GM23338 (cell line): ENCODE results near the gene KDM4C. TPM values are rescaled to one million over a fixed set of nuclear protein-coding genes. Genes with fewer than 3 reads are reported as not detected.

Source experiments
- ATAC-seq: fragments of 200-7000 bp; cut with Tn5 transposase; 3 replicates; pipeline ENCODE4 v1.9.1; 2020
- DNase-seq: peaks from one replicate; pipeline ENCODE4 v3.0.0-alpha.2; 2015; ENCODE audit warnings: low spot score
- H2AFZ ChIP-seq: fragments of 200-600 bp; sonication (generic); 2 replicates; pipeline ENCODE4 v1.8.0; 2016; ENCODE audit warnings: antibody characterized with exemption, mild to moderate bottlenecking, moderate library complexity
- H3F3A ChIP-seq: fragments of 200-600 bp; sonication (generic); replicated peaks from 2 replicates; pipeline ENCODE4 v1.8.0; 2017; ENCODE audit warnings: antibody characterized with exemption, mixed run types, low read depth
- H3K27ac ChIP-seq: fragments of 200-600 bp; sonication (generic); 2 replicates; pipeline ENCODE4 v1.6.1; 2016; ENCODE audit warnings: low read depth
- H3K27me3 ChIP-seq: fragments of 200-600 bp; sonication (generic); 2 replicates; pipeline ENCODE4 v1.8.0; 2016; ENCODE audit warnings: mild to moderate bottlenecking, mixed run types, moderate library complexity; ENCODE audit not compliant: insufficient read depth
- H3K36me3 ChIP-seq: fragments of 200-600 bp; sonication (generic); 2 replicates; pipeline ENCODE4 v1.8.0; 2016; ENCODE audit warnings: mild to moderate bottlenecking; ENCODE audit not compliant: insufficient read depth
- H3K4me1 ChIP-seq: fragments of 200-600 bp; sonication (generic); 2 replicates; pipeline ENCODE4 v1.8.0; 2016; ENCODE audit warnings: mild to moderate bottlenecking, moderate library complexity; ENCODE audit not compliant: insufficient read depth
- H3K4me2 ChIP-seq: fragments of 200-600 bp; sonication (generic); 2 replicates; pipeline ENCODE4 v1.7.1; 2017; ENCODE audit warnings: mixed run types
- H3K4me3 ChIP-seq: fragments of 200-600 bp; sonication (generic); 2 replicates; pipeline ENCODE4 v1.6.1; 2016; ENCODE audit warnings: mixed run types
- H3K79me2 ChIP-seq: fragments of 200-600 bp; sonication (generic); replicated peaks from 2 replicates; pipeline ENCODE4 v1.8.0; 2017; ENCODE audit warnings: mild to moderate bottlenecking; ENCODE audit not compliant: insufficient read depth
- H3K9me2 ChIP-seq: fragments of 200-600 bp; sonication (generic); 2 replicates; pipeline ENCODE4 v1.8.0; 2017; ENCODE audit not compliant: insufficient read depth
- H4K20me1 ChIP-seq: fragments of 200-600 bp; sonication (generic); replicated peaks from 2 replicates; pipeline ENCODE4 v1.8.0; 2017; ENCODE audit warnings: mild to moderate bottlenecking; ENCODE audit not compliant: insufficient read depth
- H3K27ac Mint-ChIP-seq: 2 replicates; pipeline ENCODE4 v1.8.0; 2020; ENCODE audit warnings: inconsistent platforms, mild to moderate bottlenecking, moderate library complexity, mixed read lengths
- H3K27me3 Mint-ChIP-seq: 3 replicates; pipeline ENCODE4 v1.8.0; 2022; ENCODE audit warnings: low read depth, mild to moderate bottlenecking, moderate library complexity, mixed read lengths, inconsistent platforms; ENCODE audit not compliant: insufficient read depth, poor library complexity
- H3K36me3 Mint-ChIP-seq: 3 replicates; pipeline ENCODE4 v1.8.0; 2021; ENCODE audit warnings: low read depth, mild to moderate bottlenecking, inconsistent platforms, moderate library complexity, mixed read lengths
- H3K4me1 Mint-ChIP-seq: 3 replicates; pipeline ENCODE4 v1.8.0; 2020; ENCODE audit warnings: mild to moderate bottlenecking, inconsistent platforms, mixed read lengths
- H3K4me3 Mint-ChIP-seq: 3 replicates; pipeline ENCODE4 v1.8.0; 2021; ENCODE audit warnings: moderate library complexity, mild to moderate bottlenecking, inconsistent platforms, mixed read lengths
- H3K9me3 Mint-ChIP-seq: 3 replicates; pipeline ENCODE4 v1.8.0; 2020; ENCODE audit warnings: moderate library complexity, mild to moderate bottlenecking, inconsistent platforms, mixed read lengths
- CREB1 ChIP-seq: fragments of 250-450 bp; sonication (Bioruptor Pico); IDR thresholded peaks from 2 replicates; pipeline ENCODE4 v1.5.0; 2020; ENCODE audit warnings: low read depth, mild to moderate bottlenecking, moderate library complexity
- EZH2 ChIP-seq: fragments of 200-600 bp; sonication (generic); IDR thresholded peaks from one replicate; pipeline ENCODE4 v1.8.0; 2017; ENCODE audit warnings: antibody characterized with exemption, mild to moderate bottlenecking, low read depth; ENCODE audit not compliant: unreplicated experiment
- EZH2phosphoT487 ChIP-seq: fragments of 200-600 bp; sonication (generic); IDR thresholded peaks from one replicate; pipeline ENCODE4 v1.8.1; 2018; ENCODE audit warnings: antibody characterized with exemption; ENCODE audit not compliant: unreplicated experiment
- JUNB ChIP-seq: IDR thresholded peaks from one replicate; pipeline ENCODE4 v1.6.1; 2016; ENCODE audit warnings: antibody characterized with exemption; ENCODE audit not compliant: unreplicated experiment
- NANOG ChIP-seq: IDR thresholded peaks from 2 replicates; pipeline ENCODE4 v1.6.1; 2016; ENCODE audit warnings: antibody characterized with exemption, borderline replicate concordance
- POLR2AphosphoS5 ChIP-seq: IDR thresholded peaks from 2 replicates; pipeline ENCODE4 v1.6.1; 2016; ENCODE audit warnings: antibody characterized with exemption, low read depth
- STAT1 ChIP-seq: IDR thresholded peaks from one replicate; pipeline ENCODE4 v1.6.1; 2016; ENCODE audit warnings: antibody characterized with exemption; ENCODE audit not compliant: unreplicated experiment
- ZNF114 ChIP-seq: fragments of 250-450 bp; sonication (Bioruptor Pico); IDR thresholded peaks from 2 replicates; pipeline ENCODE4 v1.5.0; 2020; ENCODE audit warnings: mild to moderate bottlenecking, moderate library complexity
- ZNF331 ChIP-seq: fragments of 250-450 bp; sonication (Bioruptor Pico); IDR thresholded peaks from 2 replicates; pipeline ENCODE4 v1.5.0; 2020; ENCODE audit warnings: low read depth, mild to moderate bottlenecking, moderate library complexity
- polyA plus RNA-seq: library from polyadenylated mRNA; unstranded; fragments of >200 nt; fragmentation: Nextera tagmentation; extraction: Ambion mirVana; gene quantifications from 2 replicates; pipeline ENCODE4 v1.2.1, GENCODE V29; 2016
- total RNA-seq: library from RNA; depleted of rRNA; stranded (reverse); fragments of >200 nt; shearing (Covaris generic); gene quantifications from 2 replicates; pipeline ENCODE4 v1.2.3, GENCODE V29; 2014
- TF ChIP-seq, protein P1 (sequence below): IDR thresholded peaks from 2 replicates; pipeline ENCODE4 v1.6.1; 2016; ENCODE audit warnings: antibody characterized with exemption
- TF ChIP-seq, protein P2 (sequence below): IDR thresholded peaks from one replicate; pipeline ENCODE4 v1.6.1; 2018; ENCODE audit warnings: antibody characterized with exemption; ENCODE audit not compliant: unreplicated experiment
- TF ChIP-seq, protein P3 (sequence below), 2 experiments: fragments of 200-600 bp in 1 of 2; sonication (generic) in 1 of 2; conservative IDR thresholded peaks; 2 replicates each; pipeline versions ENCODE4 v1.5.1 to v1.6.1; 2016 to 2017; ENCODE audit warnings: antibody characterized with exemption in 2 of 2, low read depth in 2 of 2, mild to moderate bottlenecking in 2 of 2, moderate library complexity in 1 of 2
- TF ChIP-seq, protein P4 (sequence below): fragments of 250-450 bp; sonication (Bioruptor Pico); IDR thresholded peaks from 2 replicates; pipeline ENCODE4 v1.5.0; 2020; ENCODE audit warnings: mild to moderate bottlenecking, moderate library complexity

The KDM4C gene
- total and polyA plus RNA-seq, 2 experiments from 2014 or later = 12.0 to 43.8 TPM

DNA sequence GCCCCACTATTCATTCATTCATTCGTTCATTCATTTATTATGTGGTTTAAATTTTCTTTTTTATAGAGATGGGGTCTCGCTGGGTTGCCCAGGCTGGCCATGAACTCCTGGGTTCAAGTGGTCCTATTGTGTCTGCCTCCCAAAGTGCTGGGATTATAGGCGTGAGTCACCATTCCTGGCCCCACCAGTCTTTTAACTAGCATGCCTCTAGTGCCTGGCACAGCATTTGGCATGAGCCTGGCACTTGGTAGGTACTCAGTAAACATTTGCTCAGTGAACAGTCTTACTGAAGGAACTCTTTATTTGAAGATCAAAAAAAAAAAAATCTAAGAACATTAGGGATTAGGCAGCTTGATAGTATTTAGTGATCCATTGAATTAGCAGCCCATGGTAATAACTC lies 98.1 kb downstream of the KDM4C start:
- Histone ChIP-seq H3K27me3 (no peaks in the 10 kb centered on the region), H3F3A (no peaks in the 10 kb centered on the region), H3K4me1 (no peaks in the 10 kb centered on the region), H3K4me3 (no peak overlapping the region), H3K27ac (no peak overlapping the region), H3K36me3 (no peaks in the 10 kb centered on the region), H3K79me2 (peaks cover 7% of the 10 kb centered on the region; the same call in 1 of the 2 replicates), H3K9me2 (no peaks in the 10 kb centered on the region), H3K4me2 (no peak overlapping the region), H2AFZ (no peak overlapping the region), H4K20me1 (no peaks in the 10 kb centered on the region; the same call in 1 of the 2 replicates)
- Mint-ChIP-seq H3K4me1 (no peaks in the 10 kb centered on the region), H3K27me3 (peaks cover 2% of the 10 kb centered on the region), H3K36me3 (peaks cover 4% of the 10 kb centered on the region; the same call in 1 of the 3 replicates), H3K27ac (no peak overlapping the region), H3K9me3 (no peaks in the 10 kb centered on the region), H3K4me3 (no peak overlapping the region)
- no peak for DNase-seq
- no peak for ATAC-seq
- TF ChIP-seq EZH2 = no peak
- TF ChIP-seq ZNF114 (CRISPR knock-in tag) = no peak
- TF ChIP-seq, protein P1, sequence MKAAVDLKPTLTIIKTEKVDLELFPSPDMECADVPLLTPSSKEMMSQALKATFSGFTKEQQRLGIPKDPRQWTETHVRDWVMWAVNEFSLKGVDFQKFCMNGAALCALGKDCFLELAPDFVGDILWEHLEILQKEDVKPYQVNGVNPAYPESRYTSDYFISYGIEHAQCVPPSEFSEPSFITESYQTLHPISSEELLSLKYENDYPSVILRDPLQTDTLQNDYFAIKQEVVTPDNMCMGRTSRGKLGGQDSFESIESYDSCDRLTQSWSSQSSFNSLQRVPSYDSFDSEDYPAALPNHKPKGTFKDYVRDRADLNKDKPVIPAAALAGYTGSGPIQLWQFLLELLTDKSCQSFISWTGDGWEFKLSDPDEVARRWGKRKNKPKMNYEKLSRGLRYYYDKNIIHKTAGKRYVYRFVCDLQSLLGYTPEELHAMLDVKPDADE = no peak
- no peak for TF ChIP-seq CREB1 (CRISPR knock-in tag)
- no peak for TF ChIP-seq POLR2AphosphoS5
- no peak for TF ChIP-seq NANOG
- TF ChIP-seq ZNF331 (CRISPR knock-in tag) = no peak
- TF ChIP-seq, protein P2, sequence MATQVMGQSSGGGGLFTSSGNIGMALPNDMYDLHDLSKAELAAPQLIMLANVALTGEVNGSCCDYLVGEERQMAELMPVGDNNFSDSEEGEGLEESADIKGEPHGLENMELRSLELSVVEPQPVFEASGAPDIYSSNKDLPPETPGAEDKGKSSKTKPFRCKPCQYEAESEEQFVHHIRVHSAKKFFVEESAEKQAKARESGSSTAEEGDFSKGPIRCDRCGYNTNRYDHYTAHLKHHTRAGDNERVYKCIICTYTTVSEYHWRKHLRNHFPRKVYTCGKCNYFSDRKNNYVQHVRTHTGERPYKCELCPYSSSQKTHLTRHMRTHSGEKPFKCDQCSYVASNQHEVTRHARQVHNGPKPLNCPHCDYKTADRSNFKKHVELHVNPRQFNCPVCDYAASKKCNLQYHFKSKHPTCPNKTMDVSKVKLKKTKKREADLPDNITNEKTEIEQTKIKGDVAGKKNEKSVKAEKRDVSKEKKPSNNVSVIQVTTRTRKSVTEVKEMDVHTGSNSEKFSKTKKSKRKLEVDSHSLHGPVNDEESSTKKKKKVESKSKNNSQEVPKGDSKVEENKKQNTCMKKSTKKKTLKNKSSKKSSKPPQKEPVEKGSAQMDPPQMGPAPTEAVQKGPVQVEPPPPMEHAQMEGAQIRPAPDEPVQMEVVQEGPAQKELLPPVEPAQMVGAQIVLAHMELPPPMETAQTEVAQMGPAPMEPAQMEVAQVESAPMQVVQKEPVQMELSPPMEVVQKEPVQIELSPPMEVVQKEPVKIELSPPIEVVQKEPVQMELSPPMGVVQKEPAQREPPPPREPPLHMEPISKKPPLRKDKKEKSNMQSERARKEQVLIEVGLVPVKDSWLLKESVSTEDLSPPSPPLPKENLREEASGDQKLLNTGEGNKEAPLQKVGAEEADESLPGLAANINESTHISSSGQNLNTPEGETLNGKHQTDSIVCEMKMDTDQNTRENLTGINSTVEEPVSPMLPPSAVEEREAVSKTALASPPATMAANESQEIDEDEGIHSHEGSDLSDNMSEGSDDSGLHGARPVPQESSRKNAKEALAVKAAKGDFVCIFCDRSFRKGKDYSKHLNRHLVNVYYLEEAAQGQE = no peak
- TF ChIP-seq STAT1 = no peak
- TF ChIP-seq, protein P3, sequence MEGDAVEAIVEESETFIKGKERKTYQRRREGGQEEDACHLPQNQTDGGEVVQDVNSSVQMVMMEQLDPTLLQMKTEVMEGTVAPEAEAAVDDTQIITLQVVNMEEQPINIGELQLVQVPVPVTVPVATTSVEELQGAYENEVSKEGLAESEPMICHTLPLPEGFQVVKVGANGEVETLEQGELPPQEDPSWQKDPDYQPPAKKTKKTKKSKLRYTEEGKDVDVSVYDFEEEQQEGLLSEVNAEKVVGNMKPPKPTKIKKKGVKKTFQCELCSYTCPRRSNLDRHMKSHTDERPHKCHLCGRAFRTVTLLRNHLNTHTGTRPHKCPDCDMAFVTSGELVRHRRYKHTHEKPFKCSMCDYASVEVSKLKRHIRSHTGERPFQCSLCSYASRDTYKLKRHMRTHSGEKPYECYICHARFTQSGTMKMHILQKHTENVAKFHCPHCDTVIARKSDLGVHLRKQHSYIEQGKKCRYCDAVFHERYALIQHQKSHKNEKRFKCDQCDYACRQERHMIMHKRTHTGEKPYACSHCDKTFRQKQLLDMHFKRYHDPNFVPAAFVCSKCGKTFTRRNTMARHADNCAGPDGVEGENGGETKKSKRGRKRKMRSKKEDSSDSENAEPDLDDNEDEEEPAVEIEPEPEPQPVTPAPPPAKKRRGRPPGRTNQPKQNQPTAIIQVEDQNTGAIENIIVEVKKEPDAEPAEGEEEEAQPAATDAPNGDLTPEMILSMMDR (conservative IDR thresholded peaks at IDR 0.05; ENCODE audit: low read depth in 2 of 2) = no peak
- no peak for TF ChIP-seq JUNB
- TF ChIP-seq, protein P4, sequence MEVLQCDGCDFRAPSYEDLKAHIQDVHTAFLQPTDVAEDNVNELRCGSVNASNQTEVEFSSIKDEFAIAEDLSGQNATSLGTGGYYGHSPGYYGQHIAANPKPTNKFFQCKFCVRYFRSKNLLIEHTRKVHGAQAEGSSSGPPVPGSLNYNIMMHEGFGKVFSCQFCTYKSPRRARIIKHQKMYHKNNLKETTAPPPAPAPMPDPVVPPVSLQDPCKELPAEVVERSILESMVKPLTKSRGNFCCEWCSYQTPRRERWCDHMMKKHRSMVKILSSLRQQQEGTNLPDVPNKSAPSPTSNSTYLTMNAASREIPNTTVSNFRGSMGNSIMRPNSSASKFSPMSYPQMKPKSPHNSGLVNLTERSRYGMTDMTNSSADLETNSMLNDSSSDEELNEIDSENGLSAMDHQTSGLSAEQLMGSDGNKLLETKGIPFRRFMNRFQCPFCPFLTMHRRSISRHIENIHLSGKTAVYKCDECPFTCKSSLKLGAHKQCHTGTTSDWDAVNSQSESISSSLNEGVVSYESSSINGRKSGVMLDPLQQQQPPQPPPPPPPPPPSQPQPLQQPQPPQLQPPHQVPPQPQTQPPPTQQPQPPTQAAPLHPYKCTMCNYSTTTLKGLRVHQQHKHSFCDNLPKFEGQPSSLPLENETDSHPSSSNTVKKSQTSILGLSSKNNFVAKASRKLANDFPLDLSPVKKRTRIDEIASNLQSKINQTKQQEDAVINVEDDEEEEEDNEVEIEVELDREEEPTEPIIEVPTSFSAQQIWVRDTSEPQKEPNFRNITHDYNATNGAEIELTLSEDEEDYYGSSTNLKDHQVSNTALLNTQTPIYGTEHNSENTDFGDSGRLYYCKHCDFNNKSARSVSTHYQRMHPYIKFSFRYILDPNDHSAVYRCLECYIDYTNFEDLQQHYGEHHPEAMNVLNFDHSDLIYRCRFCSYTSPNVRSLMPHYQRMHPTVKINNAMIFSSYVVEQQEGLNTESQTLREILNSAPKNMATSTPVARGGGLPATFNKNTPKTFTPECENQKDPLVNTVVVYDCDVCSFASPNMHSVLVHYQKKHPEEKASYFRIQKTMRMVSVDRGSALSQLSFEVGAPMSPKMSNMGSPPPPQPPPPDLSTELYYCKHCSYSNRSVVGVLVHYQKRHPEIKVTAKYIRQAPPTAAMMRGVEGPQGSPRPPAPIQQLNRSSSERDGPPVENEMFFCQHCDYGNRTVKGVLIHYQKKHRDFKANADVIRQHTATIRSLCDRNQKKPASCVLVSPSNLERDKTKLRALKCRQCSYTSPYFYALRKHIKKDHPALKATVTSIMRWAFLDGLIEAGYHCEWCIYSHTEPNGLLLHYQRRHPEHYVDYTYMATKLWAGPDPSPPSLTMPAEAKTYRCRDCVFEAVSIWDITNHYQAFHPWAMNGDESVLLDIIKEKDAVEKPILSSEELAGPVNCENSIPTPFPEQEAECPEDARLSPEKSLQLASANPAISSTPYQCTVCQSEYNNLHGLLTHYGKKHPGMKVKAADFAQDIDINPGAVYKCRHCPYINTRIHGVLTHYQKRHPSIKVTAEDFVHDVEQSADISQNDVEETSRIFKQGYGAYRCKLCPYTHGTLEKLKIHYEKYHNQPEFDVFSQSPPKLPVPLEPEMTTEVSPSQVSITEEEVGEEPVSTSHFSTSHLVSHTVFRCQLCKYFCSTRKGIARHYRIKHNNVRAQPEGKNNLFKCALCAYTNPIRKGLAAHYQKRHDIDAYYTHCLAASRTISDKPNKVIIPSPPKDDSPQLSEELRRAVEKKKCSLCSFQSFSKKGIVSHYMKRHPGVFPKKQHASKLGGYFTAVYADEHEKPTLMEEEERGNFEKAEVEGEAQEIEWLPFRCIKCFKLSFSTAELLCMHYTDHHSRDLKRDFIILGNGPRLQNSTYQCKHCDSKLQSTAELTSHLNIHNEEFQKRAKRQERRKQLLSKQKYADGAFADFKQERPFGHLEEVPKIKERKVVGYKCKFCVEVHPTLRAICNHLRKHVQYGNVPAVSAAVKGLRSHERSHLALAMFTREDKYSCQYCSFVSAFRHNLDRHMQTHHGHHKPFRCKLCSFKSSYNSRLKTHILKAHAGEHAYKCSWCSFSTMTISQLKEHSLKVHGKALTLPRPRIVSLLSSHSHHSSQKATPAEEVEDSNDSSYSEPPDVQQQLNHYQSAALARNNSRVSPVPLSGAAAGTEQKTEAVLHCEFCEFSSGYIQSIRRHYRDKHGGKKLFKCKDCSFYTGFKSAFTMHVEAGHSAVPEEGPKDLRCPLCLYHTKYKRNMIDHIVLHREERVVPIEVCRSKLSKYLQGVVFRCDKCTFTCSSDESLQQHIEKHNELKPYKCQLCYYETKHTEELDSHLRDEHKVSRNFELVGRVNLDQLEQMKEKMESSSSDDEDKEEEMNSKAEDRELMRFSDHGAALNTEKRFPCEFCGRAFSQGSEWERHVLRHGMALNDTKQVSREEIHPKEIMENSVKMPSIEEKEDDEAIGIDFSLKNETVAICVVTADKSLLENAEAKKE = no peak
- TF ChIP-seq EZH2phosphoT487 = no peak
